CD14-positive monocyte (primary cell): ENCODE data around the gene SLC12A9. TPM values are rescaled to one million over a fixed set of nuclear protein-coding genes. Genes with fewer than 3 reads are reported as not detected.
"Not testable (repeated sequence)": the region's sequence is repeated elsewhere in the genome, so short reads cannot be mapped to it uniquely, and the experiment has no call there.

ENCODE experiments used
- DNase-seq, 3 donors: peaks; one replicate each; pipeline ENCODE4 v3.0.0-alpha.2; 2011 to 2022
- H2AFZ ChIP-seq: 2 replicates; pipeline ENCODE4 v1.6.0; 2012; ENCODE audit warnings: mild to moderate bottlenecking, low read depth, low read length, inconsistent platforms; ENCODE audit not compliant: insufficient read depth, poor library complexity, severe bottlenecking
- H3K27ac ChIP-seq, 2 donors: 1 replicate in 1 of 2; 2 replicates in 1 of 2; pipeline ENCODE4 v1.5.1; 2012 to 2013; ENCODE audit warnings: low read length in 2 of 2, control low read depth in 1 of 2, inconsistent platforms in 1 of 2, low read depth in 1 of 2, mild to moderate bottlenecking in 1 of 2
- H3K27me3 ChIP-seq, 2 donors: one replicate each; pipeline versions ENCODE4 v1.6.0 to v1.6.1; 2011 to 2013; ENCODE audit warnings: low read length in 2 of 2; ENCODE audit not compliant: control insufficient read depth in 2 of 2, insufficient read depth in 2 of 2
- H3K36me3 ChIP-seq, 2 donors: replicated peaks in 1 of 2; 1 replicate in 1 of 2; 2 replicates in 1 of 2; pipeline versions ENCODE4 v1.5.1 to v1.6.1; 2012 to 2013; ENCODE audit warnings: low read length in 2 of 2, control low read depth in 1 of 2, inconsistent platforms in 1 of 2, mild to moderate bottlenecking in 1 of 2; ENCODE audit not compliant: insufficient read depth in 2 of 2, control insufficient read depth in 1 of 2
- H3K4me1 ChIP-seq, 2 donors: 1 replicate in 1 of 2; 2 replicates in 1 of 2; pipeline versions ENCODE4 v1.5.1 to v1.6.1; 2012 to 2013; ENCODE audit warnings: low read length in 2 of 2, control low read depth in 1 of 2, inconsistent platforms in 1 of 2, mild to moderate bottlenecking in 1 of 2, moderate library complexity in 1 of 2; ENCODE audit not compliant: insufficient read depth in 2 of 2, control insufficient read depth in 1 of 2
- H3K4me2 ChIP-seq: replicated peaks from 2 replicates; pipeline ENCODE3; 2012; ENCODE audit warnings: low read length, moderate library complexity, mild to moderate bottlenecking; ENCODE audit not compliant: poor library complexity, severe bottlenecking; ENCODE audit errors: extremely low read depth
- H3K4me3 ChIP-seq, 3 experiments: fragments of 200-600 bp in 1 of 3; sonication (generic) in 1 of 3; replicated peaks in 1 of 3; 1 replicate in 2 of 3; 2 replicates in 1 of 3; pipeline ENCODE4 v1.5.1; 2011 to 2013; ENCODE audit warnings: low read length in 3 of 3, mild to moderate bottlenecking in 3 of 3, control low read depth in 2 of 3, low read depth in 2 of 3, inconsistent platforms in 1 of 3, moderate library complexity in 1 of 3
- H3K79me2 ChIP-seq: 2 replicates; pipeline ENCODE4 v1.6.0; 2012; ENCODE audit warnings: mild to moderate bottlenecking, control low read depth, inconsistent platforms, low read length, moderate library complexity; ENCODE audit not compliant: insufficient read depth
- H3K9ac ChIP-seq: 2 replicates; pipeline ENCODE4 v1.6.0; 2017; ENCODE audit warnings: low read length, mild to moderate bottlenecking; ENCODE audit not compliant: insufficient read depth, poor library complexity, severe bottlenecking
- H3K9me3 ChIP-seq, 2 donors: replicated peaks in 1 of 2; 1 replicate in 1 of 2; 2 replicates in 1 of 2; pipeline versions ENCODE4 v1.5.1 to v1.6.1; 2012 to 2013; ENCODE audit warnings: low read length in 2 of 2, control low read depth in 1 of 2; ENCODE audit not compliant: control insufficient read depth in 1 of 2, insufficient read depth in 1 of 2
- H4K20me1 ChIP-seq: 2 replicates; pipeline ENCODE4 v1.6.0; 2012; ENCODE audit warnings: mild to moderate bottlenecking, low read length, control low read depth, moderate library complexity; ENCODE audit not compliant: insufficient read depth
- H3K27ac Mint-ChIP-seq, 7 donors: one replicate each; pipeline ENCODE4 v1.8.0; 2020; ENCODE audit warnings: mild to moderate bottlenecking in 7 of 7, mixed read lengths in 7 of 7, moderate library complexity in 6 of 7, inconsistent platforms in 2 of 7
- H3K27me3 Mint-ChIP-seq, 3 donors: one replicate each; pipeline ENCODE4 v1.8.0; 2021 to 2022; ENCODE audit warnings: low read depth in 3 of 3, mild to moderate bottlenecking in 3 of 3, mixed read lengths in 3 of 3, moderate library complexity in 3 of 3, inconsistent platforms in 1 of 3
- H3K36me3 Mint-ChIP-seq, 2 donors: one replicate each; pipeline ENCODE4 v1.8.0; 2020; ENCODE audit warnings: mixed read lengths in 2 of 2, inconsistent platforms in 1 of 2, mild to moderate bottlenecking in 1 of 2
- H3K4me1 Mint-ChIP-seq: one replicate; pipeline ENCODE4 v1.8.0; 2020; ENCODE audit warnings: mild to moderate bottlenecking, mixed read lengths
- H3K4me3 Mint-ChIP-seq, 2 donors: one replicate each; pipeline ENCODE4 v1.8.0; 2020; ENCODE audit warnings: mild to moderate bottlenecking in 2 of 2, mixed read lengths in 2 of 2, moderate library complexity in 1 of 2
- H3K9me3 Mint-ChIP-seq, 7 donors: one replicate each; pipeline ENCODE4 v1.8.0; 2020 to 2022; ENCODE audit warnings: mixed read lengths in 7 of 7, mild to moderate bottlenecking in 6 of 7, moderate library complexity in 6 of 7, inconsistent platforms in 2 of 7
- CTCF ChIP-seq: fragments of 200-600 bp; IDR thresholded peaks from one replicate; pipeline ENCODE4 v1.8.0; 2022; ENCODE audit warnings: antibody characterized with exemption, mild to moderate bottlenecking
- WGBS: methylation state at CpG from one replicate; pipeline ENCODE4 v1.1.5; 2013; ENCODE audit warnings: missing lambda C conversion rate; ENCODE audit not compliant: insufficient coverage; 5-methylcytosine and 5-hydroxymethylcytosine counted together
- intact Hi-C, 2 donors: fragments of 100-400 bp; cut with micrococcal nuclease; formaldehyde crosslinking; loops; one replicate each; pipeline versions ENCODE4 v1.15.0 to v1.15.1; 2023
- polyA plus RNA-seq, 3 donors: library from polyadenylated mRNA; depleted of rRNA in 1 of 3; unstranded in 2 of 3; stranded (reverse) in 1 of 3; fragments of 300-500 nt in 2 of 3; fragments of >200 nt in 1 of 3; fragmentation: Illumina TruSeq in 2 of 3; gene quantifications; 1 replicate in 2 of 3; 2 replicates in 1 of 3; pipeline ENCODE4 v1.2.3, GENCODE V29; 2012 to 2021

Gene SLC12A9
- polyA plus RNA-seq, 3 donors = 18.8 to 119 (median 19.3) TPM

- intact Hi-C loops = no loop called here
- no peaks in the 10 kb centered on the region for H3K79me2 ChIP-seq
- H3K27ac Mint-ChIP-seq = no peak overlapping the region
- no peaks in the 10 kb centered on the region for H3K36me3 Mint-ChIP-seq
- no peak overlapping the region for H3K4me3 Mint-ChIP-seq
- H3K9me3 ChIP-seq = no peaks in the 10 kb centered on the region
- no peaks in the 10 kb centered on the region for H3K27me3 ChIP-seq
- H3K9me3 Mint-ChIP-seq = peaks cover 2 to 9% (median 3%) of the 10 kb centered on the region in 7 donors
- 94% methylated on average over 2 of the region's 5 CpGs for WGBS
- no peak overlapping the region for H3K27ac ChIP-seq
- H2AFZ ChIP-seq = no peak overlapping the region
- H3K4me1 ChIP-seq = peaks cover 14 to 25% of the 10 kb centered on the region in 2 donors
- H3K4me2 ChIP-seq = no peak overlapping the region
- DNase-seq = no peak
- TF ChIP-seq CTCF = no peak
- peaks cover 4 to 9% (median 5%) of the 10 kb centered on the region in 3 donors for H3K27me3 Mint-ChIP-seq
- H3K36me3 ChIP-seq = no peaks in the 10 kb centered on the region
- H3K4me3 ChIP-seq = no peak overlapping the region
- H4K20me1 ChIP-seq = no peaks in the 10 kb centered on the region
- H3K4me1 Mint-ChIP-seq = peaks cover 21% of the 10 kb centered on the region
- no peak overlapping the region for H3K9ac ChIP-seq
These were observed 56.0 kb downstream of the SLC12A9 start for GRCh38 chr7:100908512-100908911.

GRCh38 chr7:100910443-100910842 is 57.9 kb downstream of the SLC12A9 start:
- DNase-seq = peak; percentile 79 to 88 (median 79)
- Histone ChIP-seq H3K4me2 (peak overlapping the region; percentile 11), H3K4me1 (peaks cover 21 to 33% of the 10 kb centered on the region in 2 donors), H3K27ac (peak overlapping the region; percentile 73 to 84)
- H3K27me3 ChIP-seq, H3K9ac ChIP-seq, H3K27me3 Mint-ChIP-seq, H3K9me3 ChIP-seq, H3K79me2 ChIP-seq, H2AFZ ChIP-seq, H3K36me3 ChIP-seq, H3K4me3 ChIP-seq, intact Hi-C loops, H3K36me3 Mint-ChIP-seq, H4K20me1 ChIP-seq: not testable (repeated sequence)
- Mint-ChIP-seq H3K4me1 (peaks cover 31% of the 10 kb centered on the region), H3K4me3 (peak overlapping the region in 1 of 2 donors; percentile 35), H3K27ac (peak overlapping the region; percentile 80 to 97 (median 94)), H3K9me3 (peaks cover 2 to 11% (median 4%) of the 10 kb centered on the region in 7 donors)
- 71% methylated on average over 1 of the region's 7 CpGs for WGBS
